Right cardiac atrium (tissue), 5 donors: Measurements from ENCODE around the gene PINK1. TPM values are rescaled to one million over a fixed set of nuclear protein-coding genes. Genes with fewer than 3 reads are reported as not detected.

Source experiments
- ATAC-seq, 2 donors: fragments of 200-7000 bp; cut with Tn5 transposase; one replicate each; pipeline versions ENCODE4 v1.8.0 to v1.9.1; 2020; ENCODE audit warnings: moderate library complexity in 2 of 2, mild to moderate bottlenecking in 1 of 2
- DNase-seq, 3 donors: peaks; one replicate each; pipeline ENCODE4 v3.0.0-alpha.2; 2020
- H3K27ac ChIP-seq: one replicate; pipeline ENCODE4 v1.5.1; 2013; ENCODE audit warnings: mild to moderate bottlenecking, low read length, control low read depth, moderate library complexity
- H3K27me3 ChIP-seq: one replicate; pipeline ENCODE4 v1.6.1; 2013; ENCODE audit not compliant: control insufficient read depth, insufficient read depth
- H3K4me1 ChIP-seq: one replicate; pipeline ENCODE4 v1.6.1; 2013; ENCODE audit warnings: low read length; ENCODE audit not compliant: control insufficient read depth, insufficient read depth
- H3K4me3 ChIP-seq: one replicate; pipeline ENCODE4 v1.5.1; 2013; ENCODE audit warnings: low read length, control low read depth
- H3K9me3 ChIP-seq: one replicate; pipeline ENCODE4 v1.6.1; 2013; ENCODE audit warnings: low read length; ENCODE audit not compliant: control insufficient read depth
- WGBS: extraction: QIAGEN DNeasy Blood & Tissue Kit; methylation state at CpG from one replicate; pipeline ENCODE4 v1.1.7; 2013; 5-methylcytosine and 5-hydroxymethylcytosine counted together
- intact Hi-C, 4 donors: fragments of 100-400 bp; cut with DNase I; formaldehyde crosslinking; loops; one replicate each; pipeline versions ENCODE4 v1.11.0 to v1.14.0; 2022 to 2023
- polyA plus RNA-seq: library from polyadenylated mRNA; stranded (reverse); fragments of 200-250 nt; gene quantifications from one replicate; pipeline ENCODE4 v1.2.3, GENCODE V29; 2013
- total RNA-seq, 4 donors: library from RNA; stranded (reverse); fragmentation: NEBNext Ultra II Directional; extraction: Animal tissue kit (Norgen Biotek cat#: 25700); gene quantifications; one replicate each; pipeline ENCODE4 v1.2.1, GENCODE V29; 2021
- donor health status: healthy with polysubstance abuse.
- donor health status: DM: no; HTN: yes; CAD: no.
- donor health status: DM: no; HTN: no; CAD: no.
- donor health status: DM: no; HTN: yes; CAD: no; lungs with severe emphysema.
- donor health status: DM: yes; HTN: yes; CAD: no.

PINK1 gene
- total and polyA plus RNA-seq, 5 donors, result 143 to 215 (median 158) TPM

DNA sequence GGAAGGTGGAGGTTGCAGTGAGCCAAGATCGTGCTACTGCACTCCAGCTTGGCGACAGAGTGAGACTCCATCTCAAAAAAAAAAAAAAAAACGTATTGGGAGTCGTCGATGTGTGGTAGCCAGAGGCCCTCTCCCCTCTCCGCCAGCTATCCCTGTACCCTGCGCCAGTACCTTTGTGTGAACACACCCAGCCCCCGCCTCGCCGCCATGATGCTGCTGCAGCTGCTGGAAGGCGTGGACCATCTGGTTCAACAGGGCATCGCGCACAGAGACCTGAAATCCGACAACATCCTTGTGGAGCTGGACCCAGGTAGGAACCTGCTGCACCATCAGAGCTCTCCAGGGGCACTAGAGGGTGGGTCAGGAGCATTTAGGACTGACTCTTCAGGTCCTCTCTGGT, 12.2 kb downstream of the PINK1 start:
- intact Hi-C loops, result no loop called here
- Histone ChIP-seq H3K27ac (no peak overlapping the region), H3K27me3 (no peaks in the 10 kb centered on the region), H3K4me1 (no peaks in the 10 kb centered on the region), H3K4me3 (no peak overlapping the region), H3K9me3 (no peaks in the 10 kb centered on the region)
- no peak for DNase-seq
- 91% methylated on average over 14 of the region's 14 CpGs for WGBS
- ATAC-seq, result no peak

DNA sequence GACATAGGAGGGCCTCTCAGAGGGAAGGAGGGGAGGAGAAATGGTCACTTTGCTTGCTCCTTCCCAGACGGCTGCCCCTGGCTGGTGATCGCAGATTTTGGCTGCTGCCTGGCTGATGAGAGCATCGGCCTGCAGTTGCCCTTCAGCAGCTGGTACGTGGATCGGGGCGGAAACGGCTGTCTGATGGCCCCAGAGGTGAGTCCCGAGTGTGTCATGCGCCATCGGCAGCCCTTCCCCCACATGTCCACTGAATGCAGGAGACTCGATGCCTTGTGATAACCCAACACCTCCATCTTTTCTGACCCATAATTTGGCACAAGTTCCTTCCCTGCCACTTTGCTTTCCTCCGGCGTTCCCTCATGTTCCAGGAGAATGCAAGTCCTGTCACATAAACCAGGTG, 15.2 kb downstream of the PINK1 start:
- Histone ChIP-seq H3K4me3 (no peak overlapping the region), H3K4me1 (no peaks in the 10 kb centered on the region), H3K27ac (no peak overlapping the region), H3K9me3 (no peaks in the 10 kb centered on the region), H3K27me3 (no peaks in the 10 kb centered on the region)
- no peak for DNase-seq
- no peak for ATAC-seq
- WGBS, result 86% methylated on average over 13 of the region's 13 CpGs
- intact Hi-C loops, result no loop called here

DNA sequence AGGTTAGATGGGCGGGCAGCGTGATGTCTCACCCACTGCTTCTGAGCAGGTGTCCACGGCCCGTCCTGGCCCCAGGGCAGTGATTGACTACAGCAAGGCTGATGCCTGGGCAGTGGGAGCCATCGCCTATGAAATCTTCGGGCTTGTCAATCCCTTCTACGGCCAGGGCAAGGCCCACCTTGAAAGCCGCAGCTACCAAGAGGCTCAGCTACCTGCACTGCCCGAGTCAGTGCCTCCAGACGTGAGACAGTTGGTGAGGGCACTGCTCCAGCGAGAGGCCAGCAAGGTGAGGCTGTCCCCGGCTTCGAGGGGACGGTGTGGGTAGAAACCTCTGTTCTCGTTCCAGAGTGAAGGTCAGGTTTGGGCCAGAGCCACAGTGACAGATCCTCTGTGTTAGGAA, 15.7 kb downstream of the PINK1 start:
- ATAC-seq (no peak), DNase-seq (no peak)
- intact Hi-C loops, result no loop called here
- no peak overlapping the region for H3K4me3 ChIP-seq
- no peaks in the 10 kb centered on the region for H3K9me3 ChIP-seq
- no peaks in the 10 kb centered on the region for H3K4me1 ChIP-seq
- no peaks in the 10 kb centered on the region for H3K27me3 ChIP-seq
- no peak overlapping the region for H3K27ac ChIP-seq
- whole genome bisulfite sequencing, result 94% methylated on average over 15 of the region's 15 CpGs

DNA sequence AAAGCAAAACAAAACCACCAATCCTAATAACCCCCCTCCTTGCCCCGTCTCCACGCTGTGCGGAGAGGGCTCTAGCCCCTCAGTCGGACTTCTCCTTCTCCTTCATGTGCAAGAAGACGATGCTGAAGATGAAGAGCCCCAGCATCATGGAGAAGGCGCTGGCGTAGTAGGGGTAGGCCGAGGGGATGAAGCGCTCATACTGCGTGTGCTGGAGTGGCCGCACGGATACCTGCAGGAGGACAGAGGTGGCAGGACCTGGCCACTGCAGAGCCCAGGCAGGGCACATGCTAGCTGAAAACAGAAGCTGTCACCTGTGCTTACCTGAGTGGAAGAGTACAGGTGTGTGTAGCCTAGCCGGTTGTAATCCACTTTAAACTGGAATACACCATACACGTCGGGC, 19.0 kb downstream of the PINK1 start:
- ATAC-seq, result no peak
- no peaks in the 10 kb centered on the region for H3K9me3 ChIP-seq
- intact Hi-C loops, result no loop called here
- 93% methylated on average over 15 of the region's 15 CpGs for WGBS
- no peaks in the 10 kb centered on the region for H3K27me3 ChIP-seq
- DNase-seq, result no peak
- no peaks in the 10 kb centered on the region for H3K4me1 ChIP-seq
- H3K27ac ChIP-seq, result no peak overlapping the region
- H3K4me3 ChIP-seq, result no peak overlapping the region

DNA sequence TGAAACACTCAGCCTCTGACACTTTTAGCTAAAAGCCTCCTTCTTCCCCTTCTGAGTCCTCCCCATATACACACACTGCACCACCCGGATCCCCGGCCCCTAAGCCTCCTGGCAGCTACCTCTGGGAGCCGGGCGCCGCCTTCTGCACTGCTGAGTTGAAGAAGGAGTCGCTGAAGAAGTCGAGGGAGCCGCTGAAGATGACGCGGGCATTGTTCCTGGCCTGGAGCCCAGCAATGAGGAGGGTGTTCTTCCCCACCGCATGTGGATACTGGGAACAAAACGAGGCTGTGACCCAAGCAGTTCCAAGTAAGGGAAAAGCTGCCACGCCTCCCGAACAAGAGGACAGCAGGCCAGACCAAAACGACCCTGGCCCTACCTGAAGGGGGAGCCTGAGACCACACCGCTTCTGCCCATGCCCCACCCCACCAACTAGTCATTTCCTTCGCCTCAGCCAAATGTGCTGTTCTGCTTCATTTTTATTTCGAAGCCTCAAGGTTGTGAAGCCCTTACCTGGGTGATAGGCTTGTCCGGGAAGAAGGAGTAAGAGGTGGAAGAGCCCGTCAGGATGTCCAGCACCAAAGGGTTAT, 20.9 kb downstream of the PINK1 start:
- 69% methylated on average over 20 of the region's 20 CpGs for WGBS
- Histone ChIP-seq H3K9me3 (no peaks in the 10 kb centered on the region), H3K27me3 (no peaks in the 10 kb centered on the region), H3K4me3 (no peak overlapping the region), H3K4me1 (no peaks in the 10 kb centered on the region), H3K27ac (no peak overlapping the region)
- ATAC-seq (peak; percentile 16 to 19), DNase-seq (peak in 2 of 3 donors; percentile 49 to 69)
- intact Hi-C loops, result no loop called here

DNA sequence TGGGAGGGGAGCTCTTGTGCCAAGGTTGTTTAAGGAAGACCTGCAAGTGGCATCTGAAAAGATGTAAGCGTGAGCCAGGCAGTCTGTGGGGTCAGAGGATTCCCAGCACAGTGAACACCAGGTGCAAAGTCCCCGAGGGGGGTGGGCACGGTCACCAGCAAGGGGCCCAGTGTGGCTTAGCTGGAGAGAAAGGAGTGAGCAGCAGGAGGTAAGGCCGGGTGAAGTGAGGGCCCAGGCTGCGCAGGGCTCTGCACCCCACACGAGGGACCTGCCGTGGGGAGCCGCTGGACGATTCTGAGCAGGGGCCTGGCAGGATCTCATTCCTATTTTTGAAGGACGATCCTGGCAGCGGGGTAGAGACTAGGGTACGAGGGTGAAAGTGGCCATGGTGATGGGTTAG, 23.8 kb downstream of the PINK1 start:
- 88% methylated on average over 12 of the region's 12 CpGs for WGBS
- no peak for ATAC-seq
- no peak overlapping the region for H3K27ac ChIP-seq
- no peaks in the 10 kb centered on the region for H3K9me3 ChIP-seq
- no peaks in the 10 kb centered on the region for H3K27me3 ChIP-seq
- peak in 1 of 3 donors; percentile 59 for DNase-seq
- intact Hi-C loops, result no loop called here
- no peaks in the 10 kb centered on the region for H3K4me1 ChIP-seq
- H3K4me3 ChIP-seq, result no peak overlapping the region

DNA sequence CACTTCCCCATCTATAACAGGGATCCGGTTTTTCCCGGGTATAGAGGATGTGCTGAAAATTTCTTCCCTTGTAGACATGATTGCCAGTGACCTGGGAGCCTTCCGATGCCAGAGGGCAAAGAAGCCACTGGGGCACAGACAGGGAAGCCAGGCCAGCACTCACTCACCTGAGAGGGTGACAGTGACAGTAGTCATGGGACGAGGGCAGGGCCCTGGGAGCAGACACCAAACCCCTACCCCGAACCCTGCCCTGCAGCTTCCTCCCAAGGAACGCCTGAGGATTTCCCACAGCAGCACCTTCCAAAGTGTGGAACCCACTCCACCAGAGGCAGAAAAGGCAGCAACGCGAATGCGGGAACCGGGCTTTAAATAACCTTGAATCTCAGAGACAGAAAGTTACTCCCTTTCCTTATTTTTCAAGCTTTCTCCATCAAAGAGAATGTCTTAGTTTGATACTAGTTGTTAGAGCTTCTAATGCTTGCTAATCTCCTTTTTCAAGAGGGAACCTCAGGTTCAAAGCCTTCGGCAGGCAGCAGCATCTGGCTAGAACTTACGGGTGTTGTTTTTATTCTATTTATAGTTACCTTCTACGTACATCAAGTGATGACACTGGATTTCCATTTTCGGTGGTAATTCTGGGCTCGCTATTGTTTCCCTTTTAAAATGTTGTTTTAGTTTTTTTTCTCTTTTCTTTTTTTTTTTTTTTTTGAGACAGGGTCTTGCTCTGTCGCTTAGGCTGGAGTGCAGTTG, 25.1 kb downstream of the PINK1 start:
- no peak overlapping the region for H3K4me3 ChIP-seq
- ATAC-seq (no peak), DNase-seq (peak in 1 of 3 donors; percentile 25)
- 71% methylated on average over 16 of the region's 16 CpGs for WGBS
- no peaks in the 10 kb centered on the region for H3K27me3 ChIP-seq
- H3K9me3 ChIP-seq, result no peaks in the 10 kb centered on the region
- intact Hi-C loops, result no loop called here
- H3K4me1 ChIP-seq, result no peaks in the 10 kb centered on the region
- peak overlapping the region; percentile 8 for H3K27ac ChIP-seq

DNA sequence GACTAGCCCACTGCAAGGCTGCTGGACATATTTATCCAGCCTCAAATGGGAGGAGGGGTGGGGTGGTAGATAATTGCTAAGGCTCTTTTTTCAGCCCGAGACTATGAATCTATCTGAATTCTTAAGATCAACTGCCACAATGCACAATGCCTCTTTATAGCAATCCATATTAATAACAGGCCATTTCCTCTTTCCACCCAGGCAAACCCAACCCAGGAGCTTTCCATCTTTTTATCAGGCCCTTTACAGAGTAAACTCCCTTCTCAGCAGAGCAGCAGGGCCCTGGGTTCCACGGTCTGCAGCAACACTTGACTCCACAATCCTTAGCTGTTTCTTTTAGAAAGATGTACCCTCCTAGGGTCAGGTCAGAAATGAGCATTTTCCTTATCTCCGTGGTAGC, 27.1 kb downstream of the PINK1 start:
- 16% methylated on average over 3 of the region's 3 CpGs for WGBS
- peak in 1 of 3 donors; percentile 21 for DNase-seq
- no peaks in the 10 kb centered on the region for H3K9me3 ChIP-seq
- H3K4me3 ChIP-seq, result peak overlapping the region; percentile 75
- H3K4me1 ChIP-seq, result no peaks in the 10 kb centered on the region
- H3K27ac ChIP-seq, result no peak overlapping the region
- no peak for ATAC-seq
- no peaks in the 10 kb centered on the region for H3K27me3 ChIP-seq
- intact Hi-C loops, result no loop called here

DNA sequence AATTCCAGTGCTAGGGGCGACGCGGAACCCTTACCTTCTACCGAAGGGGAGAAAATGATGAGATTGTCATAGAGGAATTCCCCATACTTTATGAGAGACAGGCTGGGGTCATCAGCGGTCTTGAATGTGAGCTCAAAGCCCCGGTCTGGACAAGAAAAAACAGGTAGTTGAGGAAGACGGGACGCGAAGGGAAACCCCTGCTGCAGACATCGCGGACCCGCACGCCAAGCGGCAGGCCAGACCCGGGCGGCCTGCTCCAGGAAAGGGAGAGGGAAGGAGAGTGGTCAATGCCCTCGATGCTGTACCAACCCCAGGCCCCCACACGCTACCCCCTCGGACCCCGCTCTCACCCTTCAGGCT, 27.6 kb downstream of the PINK1 start:
- H3K27ac ChIP-seq, result peak overlapping the region; percentile 19
- H3K27me3 ChIP-seq, result no peaks in the 10 kb centered on the region
- 2% methylated on average over 20 of the region's 20 CpGs for WGBS
- intact Hi-C loops, result no loop called here
- ATAC-seq, result peak in 1 of 2 donors; percentile 1
- H3K4me3 ChIP-seq, result peak overlapping the region; percentile 75
- no peak for DNase-seq
- H3K9me3 ChIP-seq, result no peaks in the 10 kb centered on the region
- no peaks in the 10 kb centered on the region for H3K4me1 ChIP-seq

DNA sequence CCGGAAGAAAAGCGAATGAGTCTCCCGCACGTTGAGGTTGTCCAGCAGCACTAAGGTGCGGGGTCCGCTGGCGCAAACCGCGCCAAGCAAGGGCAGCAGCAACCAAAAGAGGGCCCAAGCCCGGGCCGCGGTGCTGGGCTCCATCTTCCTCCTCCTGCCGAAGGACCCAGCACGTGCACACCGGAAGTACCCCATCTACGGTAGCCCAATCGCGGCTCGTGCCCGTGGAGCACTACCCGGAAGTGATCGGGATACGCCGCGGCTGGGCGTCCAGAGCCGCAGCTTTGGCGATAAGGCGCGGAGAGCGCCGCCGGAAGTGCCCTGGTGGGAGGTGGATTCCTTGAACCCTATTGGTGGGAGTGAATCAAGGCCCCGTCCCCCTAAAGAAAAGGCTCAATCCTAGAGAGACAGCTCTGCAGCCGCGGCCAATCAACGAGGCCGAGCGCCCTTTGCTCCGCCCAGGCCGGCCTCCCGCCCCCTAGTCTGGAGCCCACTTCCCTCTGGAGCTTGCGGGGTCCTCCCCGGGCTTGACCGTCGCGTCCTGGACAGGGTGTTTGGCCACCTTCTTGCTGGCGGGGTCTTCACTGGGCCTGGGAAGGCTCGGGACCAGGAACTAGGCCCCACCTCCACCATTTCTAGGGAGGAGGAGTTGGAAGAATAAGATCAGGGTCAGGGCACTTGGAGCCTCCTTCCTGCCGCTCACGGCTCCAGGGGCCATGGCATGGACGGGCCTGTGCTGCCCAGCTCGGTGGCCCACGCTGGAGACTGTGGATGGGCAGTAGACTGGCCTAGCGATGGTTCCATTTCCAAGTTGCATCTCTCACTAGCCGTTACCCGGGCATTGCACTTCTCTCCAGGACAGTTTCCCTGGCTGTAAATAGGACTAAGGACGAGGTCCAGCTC, 28.2 kb downstream of the PINK1 start, which contains the start of gene DDOST:
TSS of gene DDOST (minus strand) at position 163 of the 903 bp plus-strand sequence. CDS start at position 144, 19 bp downstream.
- intact Hi-C loops, result no loop called here
- no peaks in the 10 kb centered on the region for H3K27me3 ChIP-seq
- ATAC-seq, result peak; percentile 96 to 98
- WGBS, result 1% methylated on average over 58 of the region's 58 CpGs
- H3K27ac ChIP-seq, result peak within 1 kb of the TSS; percentile 94
- DNase-seq, result peak; percentile 98
- no peaks in the 10 kb centered on the region for H3K4me1 ChIP-seq
- H3K9me3 ChIP-seq, result no peaks in the 10 kb centered on the region
- H3K4me3 ChIP-seq, result peak within 1 kb of the TSS; percentile 75

DNA sequence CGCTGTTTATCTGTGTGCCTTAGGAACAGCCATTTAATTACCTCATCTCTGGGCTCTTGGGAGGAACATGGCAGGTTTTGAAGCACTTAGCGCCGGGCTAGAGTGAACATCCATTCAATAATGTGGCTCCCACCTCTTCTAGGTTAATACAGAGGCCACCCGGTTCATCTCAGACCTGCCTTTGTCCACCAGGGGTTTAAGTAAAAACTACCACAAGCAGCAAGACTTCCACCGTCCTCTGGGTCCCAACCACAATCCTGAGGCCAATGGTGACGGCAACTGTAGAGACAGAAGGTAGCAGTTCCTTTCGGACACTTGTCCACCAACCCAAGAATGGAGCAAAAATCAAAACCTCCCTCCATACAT, 28.8 kb downstream of the PINK1 start:
- H3K4me3 ChIP-seq, result peak overlapping the region; percentile 52
- H3K27me3 ChIP-seq, result no peaks in the 10 kb centered on the region
- no peaks in the 10 kb centered on the region for H3K4me1 ChIP-seq
- WGBS, result 52% methylated on average over 7 of the region's 7 CpGs
- ATAC-seq (no peak), DNase-seq (no peak)
- H3K27ac ChIP-seq, result peak overlapping the region; percentile 94
- no peaks in the 10 kb centered on the region for H3K9me3 ChIP-seq
- intact Hi-C loops, result no loop called here
